ENCODE results near the gene SETD9. TPM values are rescaled to one million over a fixed set of nuclear protein-coding genes. Genes with fewer than 3 reads are reported as not detected.

Gene SETD9
- total RNA-seq, 1 donor from 2014 or later, result 14.2 TPM

Other genes with a start within 250 kb of the SETD9 start
- 6.8 TPM for gene MAP3K1, start 94.0 kb upstream of the SETD9 start, total RNA-seq
- gene MIER3, start 42.5 kb downstream of the SETD9 start, total RNA-seq, result 14.8 TPM